Activated naive CD4-positive, alpha-beta T cell (primary cell): ENCODE results near the gene EVC.
"Not testable (repeated sequence)": the region's sequence is repeated elsewhere in the genome, so short reads cannot be mapped to it uniquely, and the experiment has no call there.

Experiments used
- DNase-seq, 4 experiments: peaks; one replicate each; lab custom pipeline; 2025; lab: John Stamatoyannopoulos, UW

The EVC gene

DNA sequence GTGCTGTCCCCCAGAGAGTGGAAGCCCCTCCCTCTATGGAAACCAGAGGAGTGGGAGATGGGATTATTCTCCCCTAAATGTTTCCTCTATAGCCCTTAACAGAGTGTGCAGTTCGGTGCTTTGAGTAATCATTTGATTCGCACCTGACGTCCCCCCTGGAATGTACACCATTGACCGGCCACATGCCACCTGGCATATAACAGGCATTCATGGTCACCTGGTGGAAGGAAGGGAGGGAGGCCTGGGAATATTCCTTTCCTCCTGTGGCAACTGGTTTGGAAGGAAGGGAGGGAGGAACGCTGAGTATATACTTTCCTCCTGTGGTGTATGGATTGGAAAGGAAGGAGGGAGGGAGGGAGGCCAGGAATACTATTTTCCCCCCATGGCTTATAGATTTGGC, 104.6 kb downstream of the EVC start:
- no peak for DNase-seq

DNA sequence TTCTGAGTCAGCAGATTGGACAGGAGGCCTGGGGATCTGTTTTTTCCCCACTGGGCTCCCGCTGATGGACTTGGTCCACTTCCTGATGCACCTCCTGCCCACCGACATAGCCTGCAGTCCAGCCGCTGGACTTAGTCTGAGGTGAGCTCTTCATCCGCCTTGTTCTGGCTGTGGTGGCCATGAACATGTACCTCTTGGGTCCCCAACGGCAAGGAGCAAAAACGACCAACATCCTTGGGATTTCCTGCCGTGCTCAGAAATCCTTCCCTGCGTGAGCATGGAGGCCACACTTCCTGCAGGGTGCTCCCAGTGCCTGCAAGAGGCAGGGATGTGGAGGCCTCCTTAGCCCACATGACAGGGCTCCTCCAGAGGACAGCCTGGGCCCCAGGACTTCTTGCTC, 105.1 kb downstream of the EVC start:
- no peak for DNase-seq

DNA sequence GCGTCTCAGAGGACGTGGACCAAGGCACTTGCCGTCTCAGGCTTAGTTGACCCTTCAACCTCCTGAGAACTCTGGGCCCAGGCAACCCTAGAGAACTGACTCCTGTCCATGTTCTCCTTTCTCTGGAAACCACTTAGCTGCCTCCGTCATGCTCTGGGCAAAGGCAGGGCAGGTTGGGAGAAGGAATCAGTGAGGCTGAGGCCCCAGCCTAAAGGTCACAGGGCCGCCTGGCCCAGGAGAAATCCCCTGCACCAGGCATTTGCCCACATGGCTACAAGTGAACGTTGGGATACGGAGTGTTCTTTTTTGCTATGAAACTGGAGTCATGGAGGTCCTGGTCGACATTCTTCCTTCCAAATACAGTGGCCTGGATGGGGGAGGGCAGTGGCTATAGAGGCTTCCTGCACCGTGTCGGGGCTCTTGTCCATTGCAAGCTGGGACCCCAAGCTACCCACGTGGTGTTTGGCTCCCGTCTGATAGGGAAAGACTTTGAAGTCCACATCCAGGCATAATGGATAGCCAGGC, 105.9 kb downstream of the EVC start:
- no peak for DNase-seq

DNA sequence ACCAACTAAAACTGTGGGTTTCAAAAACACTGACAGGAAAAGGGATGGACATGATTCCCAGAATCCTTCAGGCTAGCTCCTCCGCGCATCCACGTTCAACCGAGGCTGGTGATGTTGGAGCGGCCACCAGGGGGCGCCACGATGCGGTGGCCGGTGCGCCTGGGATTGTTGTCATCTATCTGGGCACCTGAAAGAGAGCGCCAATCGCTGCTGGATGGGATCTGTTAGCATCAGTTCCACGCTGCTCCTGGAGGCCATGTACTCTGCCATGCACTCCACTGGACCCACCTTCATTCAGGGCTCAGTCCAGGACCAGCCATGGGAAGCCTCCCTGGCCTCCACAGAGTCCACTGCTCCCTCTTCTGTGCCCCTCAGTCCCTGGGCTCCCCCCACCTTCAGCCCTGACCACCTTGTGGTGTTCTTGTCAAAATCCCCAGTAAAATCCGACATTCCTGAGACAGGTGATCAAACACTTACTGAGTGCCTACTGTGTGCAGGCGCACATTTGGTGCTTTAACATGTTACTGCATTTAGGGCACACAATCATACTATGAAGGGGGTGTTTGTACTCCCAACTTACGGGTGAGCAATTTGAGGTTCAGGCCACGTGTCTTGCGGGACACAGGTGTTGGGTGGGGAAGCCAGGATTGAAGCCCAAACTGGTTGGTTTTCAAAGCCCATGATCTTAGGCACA, 110.8 kb downstream of the EVC start:
- no peak for DNase-seq

DNA sequence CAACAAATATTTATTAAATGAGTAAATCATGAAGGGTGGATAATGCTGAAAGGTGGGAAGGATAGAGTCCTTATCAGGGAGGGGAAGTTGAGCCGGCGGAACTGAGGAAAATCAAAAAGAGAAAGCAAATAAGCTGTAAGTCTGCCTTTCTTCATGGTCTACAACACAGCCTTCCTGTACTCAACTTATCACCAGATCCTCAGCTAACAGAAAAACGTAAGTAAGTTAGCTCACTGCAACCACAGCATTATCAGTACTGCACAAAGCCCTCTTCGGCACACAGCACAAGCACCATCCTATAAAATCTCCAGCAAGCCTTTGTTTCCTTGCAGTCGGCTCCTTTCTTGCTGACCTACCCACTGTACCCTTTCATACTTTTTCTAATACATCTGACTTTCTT, 111.6 kb downstream of the EVC start:
- DNase-seq = no peak

DNA sequence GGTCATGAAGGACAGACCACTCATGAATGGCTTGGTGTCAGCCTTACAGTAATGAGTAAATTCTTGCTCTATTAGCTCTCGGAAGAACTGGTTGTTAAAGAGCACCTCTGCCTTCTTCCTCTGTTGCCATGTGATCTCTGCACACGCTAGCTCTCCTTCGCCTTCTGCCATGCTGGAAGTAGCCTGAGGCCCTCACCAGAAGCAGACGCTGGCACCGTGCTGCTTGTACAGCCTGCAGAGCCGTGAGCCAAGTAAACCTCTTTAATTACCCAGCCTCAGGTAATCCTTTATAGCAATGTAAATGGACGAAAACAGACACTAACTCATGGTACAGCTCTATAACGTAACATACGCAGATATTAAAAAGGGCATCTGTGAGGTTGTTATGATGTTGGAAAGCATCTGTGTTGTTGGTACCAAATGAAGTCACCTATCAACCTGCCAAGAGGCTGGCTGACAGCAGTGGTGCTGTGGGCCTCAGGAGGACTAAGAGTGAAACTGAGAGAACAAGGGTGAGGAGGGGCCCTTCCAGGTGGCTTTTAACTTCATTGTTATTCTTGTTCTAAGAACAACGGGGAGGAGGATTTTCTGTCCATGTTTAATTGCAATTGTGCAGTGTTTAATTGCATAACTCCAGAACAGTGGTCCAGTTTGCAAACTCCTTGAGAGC, 112.7 kb downstream of the EVC start:
- no peak for DNase-seq

DNA sequence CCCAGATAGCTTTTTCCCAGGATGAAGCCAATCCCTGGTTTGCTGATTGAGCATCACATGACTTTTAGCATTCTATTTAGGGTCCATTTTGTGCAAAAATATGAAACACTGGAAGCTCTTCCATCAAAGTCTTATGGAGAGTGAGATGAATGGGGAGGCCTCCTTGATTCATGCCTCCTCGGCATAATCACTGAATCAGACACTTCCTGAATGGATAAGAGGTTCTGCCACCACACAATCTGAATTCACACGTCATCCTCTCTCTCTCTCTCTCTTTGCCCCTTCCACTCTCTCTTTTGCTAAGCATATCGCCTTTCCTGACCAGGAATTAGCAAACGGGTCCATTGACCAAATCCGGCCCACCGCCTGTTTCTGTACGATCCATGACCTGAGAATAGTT, 113.2 kb downstream of the EVC start:
- no peak for DNase-seq

DNA sequence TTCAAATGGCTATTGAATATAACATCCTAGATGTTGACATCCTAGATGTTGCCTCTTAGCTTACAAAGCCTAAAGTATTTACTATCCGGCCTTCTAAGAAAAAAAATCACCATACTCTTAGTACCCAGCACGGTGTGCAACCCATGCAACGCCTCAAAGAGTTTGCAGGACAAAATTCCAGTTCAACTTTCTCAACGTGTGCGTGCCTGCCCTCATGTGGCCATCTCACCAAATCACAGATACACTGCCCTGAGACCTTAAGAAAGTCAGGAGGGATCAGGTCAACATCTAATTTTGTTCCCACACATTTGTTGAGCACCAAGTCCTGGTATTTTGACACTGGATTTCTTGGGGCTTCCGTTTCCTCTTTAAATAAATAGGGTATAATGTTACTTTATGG, 113.6 kb downstream of the EVC start:
- no peak for DNase-seq

DNA sequence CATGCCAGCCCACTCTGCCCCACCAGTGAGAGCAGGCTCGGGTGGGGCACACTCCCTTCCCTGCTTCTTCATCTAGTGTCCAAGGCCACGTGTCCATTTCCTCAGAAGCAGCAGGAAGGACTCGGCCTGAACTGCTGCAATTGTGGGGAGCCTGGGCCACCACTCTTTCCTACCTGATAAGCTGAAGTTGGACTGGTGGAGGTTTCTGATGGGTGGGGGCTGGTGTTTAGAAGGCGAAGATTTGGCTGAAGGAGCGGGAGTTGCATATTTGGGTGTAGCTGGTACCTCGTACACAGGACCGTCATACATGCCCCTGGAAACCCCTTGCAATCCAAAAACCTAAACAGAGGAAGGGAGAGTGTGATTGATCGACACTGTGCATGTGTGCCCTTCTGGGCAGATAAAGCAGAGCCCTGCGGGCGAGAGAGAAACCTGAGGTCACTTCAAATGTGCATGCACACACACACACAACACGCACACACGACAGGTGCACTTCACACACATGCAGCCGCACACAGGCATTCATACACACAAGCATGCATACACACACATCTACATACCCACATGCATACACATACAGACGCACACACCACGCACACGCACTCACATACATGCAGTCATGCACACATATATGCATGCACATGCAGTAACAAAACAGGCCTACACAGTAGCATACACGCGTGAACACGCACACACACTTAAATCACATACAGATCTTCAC, 114.5 kb downstream of the EVC start:
- no peak for DNase-seq

DNA sequence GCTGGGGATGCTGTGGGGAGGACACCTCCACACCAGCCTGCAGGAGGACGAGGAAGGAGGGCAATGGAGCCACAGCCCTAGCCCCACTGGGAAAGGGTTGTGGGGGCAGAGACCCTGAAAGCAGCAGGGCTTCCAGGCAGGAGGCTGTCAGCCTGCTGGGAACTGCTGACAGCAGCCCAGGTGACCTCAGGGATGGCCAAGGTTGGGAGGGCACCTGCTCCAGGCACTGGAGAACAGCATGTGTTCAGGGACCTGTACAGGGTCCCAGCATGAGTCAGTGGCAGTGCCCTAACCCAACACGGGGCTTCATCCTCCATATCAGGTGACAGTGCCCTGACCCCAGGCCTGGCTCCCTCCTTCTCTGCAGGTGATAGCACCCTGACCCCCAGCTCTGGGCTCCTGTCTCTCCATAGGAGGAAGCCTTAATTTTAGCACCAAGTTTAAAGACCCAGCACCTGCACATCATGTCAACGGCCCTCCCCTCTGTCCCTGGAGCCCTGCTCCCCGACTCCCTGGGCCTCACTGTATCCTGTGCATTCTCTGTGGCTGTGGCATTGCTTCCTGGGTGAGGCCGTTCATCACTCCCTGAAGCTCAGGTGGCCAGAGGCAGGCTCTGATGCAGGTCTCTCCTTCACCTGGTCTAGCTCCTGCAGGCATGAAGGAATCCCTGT, 115.6 kb downstream of the EVC start:
- DNase-seq = no peak

DNA sequence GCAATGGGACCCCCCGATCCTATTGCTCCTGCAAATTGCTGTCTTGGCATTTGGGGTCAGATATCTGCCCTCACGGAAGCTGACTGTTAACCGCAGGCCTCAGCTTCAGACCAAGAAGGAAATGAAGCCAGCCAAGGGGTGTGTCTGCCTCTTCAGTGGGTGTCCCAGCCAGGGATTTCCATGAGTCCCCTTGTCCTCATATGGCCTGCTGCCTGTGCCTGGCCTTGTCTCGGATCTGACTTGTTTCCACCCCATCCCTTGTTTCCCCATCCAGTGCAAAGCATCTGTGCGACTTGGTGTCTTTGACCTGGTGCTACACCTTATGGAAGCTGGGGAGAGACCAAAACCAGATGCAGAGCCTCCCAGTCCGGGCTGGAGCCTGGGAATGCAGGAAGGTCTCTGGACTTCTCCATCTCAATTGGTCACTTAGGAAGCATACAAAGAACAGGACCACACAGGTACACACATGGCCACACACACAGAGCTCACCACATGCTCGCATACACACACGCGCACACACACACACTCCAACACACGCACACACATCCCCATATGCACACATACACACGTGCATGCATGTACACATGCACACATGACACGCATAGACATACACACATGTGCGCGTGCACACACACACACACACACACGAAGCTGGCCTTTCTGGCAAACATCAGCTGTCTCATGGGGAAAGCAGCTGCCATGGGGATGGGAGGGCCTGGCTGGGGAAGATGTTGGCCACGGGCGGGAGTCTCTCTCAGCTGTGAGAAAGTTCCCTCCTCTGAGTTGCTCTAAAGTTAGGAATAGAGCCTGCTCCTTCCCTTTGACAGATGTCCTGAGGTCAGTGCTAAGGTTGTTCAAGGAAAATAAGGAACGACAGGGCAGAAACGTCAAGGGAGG, 116.4 kb downstream of the EVC start:
- no peak for DNase-seq

DNA sequence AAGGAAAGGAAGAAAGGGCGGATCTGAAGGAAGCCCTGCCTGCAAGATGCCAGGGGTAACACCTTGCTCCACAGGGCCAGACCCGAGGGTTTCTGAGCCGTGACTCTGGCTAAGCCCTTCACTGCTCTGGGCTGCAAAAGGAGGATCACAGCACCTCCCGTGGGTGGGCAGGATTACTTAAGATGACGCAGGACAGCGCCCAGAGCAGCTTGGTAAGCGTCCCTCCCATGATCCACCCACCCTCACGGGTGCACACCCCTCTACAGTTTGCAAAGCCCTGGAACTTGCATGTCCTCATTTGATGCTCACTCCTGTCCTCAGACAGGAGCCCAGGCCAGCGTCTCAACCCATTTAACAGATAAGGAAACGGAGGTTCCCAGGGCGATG, 117.0 kb downstream of the EVC start:
- DNase-seq = no peak

DNA sequence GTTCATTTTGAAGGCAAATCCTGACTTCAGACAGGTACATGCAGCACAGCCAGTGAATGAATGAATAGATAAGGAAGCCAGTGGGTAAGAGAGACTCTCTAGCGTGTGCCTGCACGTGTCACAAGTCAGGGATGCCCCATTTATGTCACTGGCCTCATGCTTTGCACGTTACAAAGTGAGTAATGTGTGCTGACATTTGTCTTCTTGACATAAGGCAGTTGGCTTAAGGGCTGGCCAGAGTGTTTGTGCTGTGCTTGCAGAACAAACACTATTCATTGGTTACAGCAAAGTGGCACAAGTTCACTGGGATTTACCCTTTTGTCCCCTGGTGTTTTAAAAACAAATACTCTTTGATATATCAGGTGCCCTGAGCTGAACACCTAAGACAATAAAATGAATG, 125.9 kb downstream of the EVC start:
- no peak for DNase-seq

DNA sequence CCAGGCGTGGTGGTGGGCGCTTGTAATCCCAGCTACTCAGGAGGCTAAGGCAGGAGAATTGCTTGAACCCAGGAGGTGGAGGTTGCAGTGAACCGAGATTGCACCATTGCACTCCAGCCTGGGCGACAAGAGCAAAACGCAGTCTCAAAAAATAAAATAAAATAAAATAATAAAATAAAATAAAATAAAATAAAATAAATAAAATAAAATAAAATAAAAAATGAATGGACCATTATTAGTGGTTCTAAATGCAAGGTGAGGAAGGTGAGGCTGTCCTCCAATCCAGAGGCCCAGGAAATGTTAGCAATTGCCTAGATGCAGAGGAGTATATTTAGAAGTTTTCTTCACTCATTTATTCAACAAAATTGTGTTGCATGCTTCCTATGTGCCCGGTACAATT, 126.5 kb downstream of the EVC start:
- DNase-seq = not testable (repeated sequence)

DNA sequence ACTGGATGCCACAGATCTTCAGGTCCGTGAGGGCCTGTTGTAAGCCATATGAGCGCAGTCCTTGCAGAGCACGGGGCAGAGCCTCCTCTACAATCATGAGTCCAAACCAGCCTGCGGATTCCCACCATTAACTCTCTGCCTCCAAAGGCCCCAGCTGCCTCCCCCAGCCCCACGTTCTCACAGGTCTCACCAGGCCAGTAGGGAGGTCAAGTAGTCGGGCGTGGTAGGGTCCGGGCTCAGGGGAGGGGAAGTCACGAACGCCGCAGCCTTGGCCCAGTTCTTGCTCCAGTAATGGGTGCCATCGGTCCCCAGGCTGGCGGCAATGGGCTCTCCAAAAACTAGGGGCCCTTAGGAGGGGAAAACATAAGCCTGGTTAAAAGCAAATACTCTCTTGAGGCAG, 128.3 kb downstream of the EVC start:
- DNase-seq = no peak

DNA sequence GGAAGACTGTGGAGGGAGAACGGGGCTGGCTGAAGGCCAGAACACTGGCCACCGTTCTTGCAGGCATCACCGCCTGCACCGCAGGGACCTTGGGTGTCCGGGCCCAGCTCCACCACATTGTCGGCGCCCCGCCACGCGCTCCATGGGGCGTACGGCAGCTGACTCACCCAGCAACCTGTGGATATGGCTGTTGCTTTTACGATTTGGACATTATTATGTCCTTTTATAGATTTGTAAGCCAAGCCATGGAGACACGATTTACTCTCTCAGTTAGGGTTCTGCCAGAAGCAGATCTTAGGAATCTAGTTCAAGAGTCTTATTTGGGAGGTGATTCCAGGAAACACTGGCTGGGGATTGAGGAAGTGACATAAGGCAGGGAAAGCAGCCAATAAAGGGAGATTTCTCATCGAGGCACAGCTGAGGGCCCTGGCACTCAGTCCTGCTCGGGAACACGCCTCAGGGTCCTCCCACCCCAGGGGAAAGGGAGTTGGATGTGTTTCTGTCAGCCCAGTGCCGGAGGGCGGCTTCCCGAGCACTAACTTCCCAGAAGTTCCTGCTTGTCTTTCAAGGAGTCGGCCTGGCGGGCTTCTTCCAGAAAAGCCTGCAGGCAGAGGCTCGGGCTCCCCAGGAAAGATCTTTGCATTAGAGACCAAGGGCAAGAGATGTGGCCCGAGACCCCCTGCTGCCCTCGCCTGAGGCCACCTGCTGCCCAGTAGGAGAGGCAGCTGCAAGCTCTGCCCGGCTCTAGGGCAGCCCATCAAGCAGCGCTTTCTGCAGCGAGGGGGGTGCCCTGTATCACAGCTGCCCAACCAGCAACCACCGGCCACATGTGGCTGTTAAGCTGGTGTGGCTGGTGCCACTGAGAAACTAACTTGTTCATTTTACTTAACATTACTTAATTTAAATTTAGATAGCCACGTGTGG, 129.0 kb downstream of the EVC start:
- no peak for DNase-seq

DNA sequence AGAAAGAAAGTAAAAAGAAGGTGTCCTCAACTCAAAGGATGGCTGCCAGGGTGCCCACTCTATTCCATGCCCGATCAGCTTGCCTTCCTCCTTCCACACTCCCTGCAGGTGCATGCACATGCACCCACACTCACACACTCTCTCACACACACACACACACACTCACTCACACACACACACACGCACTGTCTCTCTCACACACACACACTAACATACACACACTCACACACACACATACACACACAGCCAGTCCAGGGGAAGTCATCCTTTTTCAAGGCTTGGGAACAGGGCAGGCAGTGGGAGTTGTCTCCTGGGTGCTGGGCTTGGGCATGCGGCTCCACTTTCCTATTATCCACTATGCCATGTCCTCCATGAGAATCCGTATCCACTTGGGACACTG, 131.5 kb downstream of the EVC start:
- no peak for DNase-seq

DNA sequence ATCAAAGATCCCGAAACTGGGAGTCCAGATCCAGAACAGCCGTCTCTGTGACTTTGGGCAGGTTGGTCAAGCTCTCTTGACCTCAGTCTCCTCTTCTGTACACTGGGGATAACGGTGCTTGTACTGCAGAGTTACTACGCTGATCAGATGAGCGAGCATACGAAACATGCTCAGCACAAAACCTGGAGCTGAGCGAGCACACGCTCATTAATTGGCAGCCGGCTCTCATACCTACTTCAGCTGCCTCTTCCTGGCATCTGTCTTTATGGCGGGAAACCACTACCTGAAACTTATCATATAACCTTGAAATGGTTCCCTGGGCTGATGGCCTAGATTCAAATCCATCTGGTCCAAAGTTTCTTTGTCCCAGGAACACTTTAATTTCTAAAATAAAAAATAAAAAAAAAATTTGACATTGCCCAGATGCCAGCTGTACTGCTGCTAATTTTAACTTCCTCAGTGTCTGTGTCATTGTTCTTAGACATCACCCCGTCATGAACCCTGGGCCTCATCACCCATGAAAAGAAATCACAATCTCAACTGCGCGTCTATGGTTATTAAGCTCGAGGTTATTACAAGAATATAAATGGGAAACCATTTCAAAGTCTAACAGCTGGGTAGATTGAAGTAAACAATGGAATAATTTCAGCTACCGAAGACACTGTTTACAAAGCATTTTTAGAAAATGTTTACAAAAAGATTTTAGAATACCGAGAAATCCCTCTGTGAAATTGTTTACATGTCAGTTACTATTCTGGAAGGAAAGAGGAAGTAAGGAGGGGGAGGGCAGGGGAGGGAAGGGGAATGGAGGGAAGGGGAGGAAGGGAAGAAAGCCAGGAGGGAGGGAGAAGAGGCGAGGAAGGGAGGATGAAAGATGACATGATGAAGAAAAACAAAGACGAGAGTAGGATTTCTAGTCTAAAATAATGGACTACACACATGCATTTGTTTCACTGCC, 132.9 kb downstream of the EVC start:
- DNase-seq = no peak
